SK-N-MC (cell line): ENCODE data around the gene TRAF3.

Experiments used
- EZH2 ChIP-seq: fragments of 200-600 bp; sonication (generic); IDR thresholded peaks from one replicate; pipeline ENCODE4 v1.6.1; 2017; ENCODE audit warnings: antibody characterized with exemption
- POLR2AphosphoS5 ChIP-seq: IDR thresholded peaks from 2 replicates; pipeline ENCODE4 v1.6.1; 2012; ENCODE audit warnings: mild to moderate bottlenecking, low read depth, low read length, borderline replicate concordance

DNA sequence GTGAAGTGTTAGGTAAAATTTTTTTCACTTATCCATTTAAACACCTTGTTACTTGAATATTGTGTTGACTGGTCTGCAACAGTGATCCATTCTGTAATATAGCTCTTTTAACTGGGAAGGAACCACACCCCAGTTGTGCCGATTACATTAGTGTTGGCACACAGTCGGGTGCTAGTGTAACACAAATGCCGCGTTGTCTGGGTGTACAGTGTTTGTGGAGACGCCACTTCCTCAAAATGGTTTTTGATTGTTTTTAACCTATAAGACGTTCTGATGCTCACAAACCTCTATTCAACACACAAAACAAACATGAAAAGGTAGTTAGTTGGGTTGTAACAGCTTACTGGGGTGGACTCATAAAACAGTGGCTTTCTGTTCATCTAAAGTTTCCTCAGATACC, 48.0 kb upstream of the TRAF3 start:
- no peak for TF ChIP-seq POLR2AphosphoS5
- TF ChIP-seq EZH2 = no peak
